AG04450 (cell line): ENCODE data around the gene ZNF616. TPM values are rescaled to one million over a fixed set of nuclear protein-coding genes. Genes with fewer than 3 reads are reported as not detected.

Experiments
- CTCF ChIA-PET: fragments of 300-600, 350-600 bp; formaldehyde crosslinking; extraction: SDS; loops from one replicate; lab custom pipeline; 2022; ENCODE audit warnings: antibody characterized with exemption, inconsistent platforms; lab: Charles Lee
- POLR2A ChIA-PET: fragments of 350-600 bp; formaldehyde crosslinking; extraction: SDS; loops from one replicate; lab custom pipeline; 2021; ENCODE audit warnings: antibody characterized with exemption, inconsistent platforms; lab: Yijun Ruan, JAX
- DNase-seq: peaks from one replicate; pipeline ENCODE4 v3.0.0-alpha.2; 2011; ENCODE audit warnings: low read depth, low spot score
- H3K27ac ChIP-seq: one replicate; pipeline ENCODE4 v1.5.1; 2012; ENCODE audit warnings: low read depth, low read length, control low read depth
- H3K27me3 ChIP-seq: one replicate; pipeline ENCODE4 v1.6.0; 2012; ENCODE audit warnings: low read length; ENCODE audit not compliant: control insufficient read depth, insufficient read depth
- H3K4me3 ChIP-seq: 2 replicates; pipeline ENCODE4 v1.5.1; 2011; ENCODE audit warnings: mild to moderate bottlenecking, low read depth, low read length, control low read depth
- H3K9me3 ChIP-seq: 2 replicates; pipeline ENCODE4 v1.5.1; 2012; ENCODE audit warnings: low read length; ENCODE audit not compliant: control insufficient read depth, insufficient read depth
- CTCF ChIP-seq: IDR thresholded peaks from 2 replicates; pipeline ENCODE4 v1.5.1; 2011; ENCODE audit warnings: low read depth, low read length, control low read depth, inconsistent platforms
- polyA plus RNA-seq: library from polyadenylated mRNA; depleted of rRNA; stranded (reverse); fragments of >200 nt; gene quantifications from 2 replicates; pipeline ENCODE4 v1.2.3, GENCODE V29; 2011

ZNF616 gene
- polyA plus RNA-seq, 1 experiment, result 6.2 TPM

GRCh38 chr19:52172347-52172746 lies 32.6 kb upstream of the ZNF616 start:
- no peak for DNase-seq
- H3K27ac ChIP-seq, result no peak overlapping the region
- CTCF ChIA-PET, result interaction anchor here (1.0 kb wide), 1 partner anchor 65 kb away, joined by 3 read pairs; no protein-coding TSS in a partner anchor
- peaks cover 18% of the 10 kb centered on the region for H3K9me3 ChIP-seq
- H3K27me3 ChIP-seq, result no peaks in the 10 kb centered on the region
- no peak overlapping the region for H3K4me3 ChIP-seq
- POLR2A ChIA-PET, result interaction anchor here (1.1 kb wide), 1 partner anchor 17 kb away, joined by 5 read pairs; no protein-coding TSS in a partner anchor
- no peak for TF ChIP-seq CTCF

DNA sequence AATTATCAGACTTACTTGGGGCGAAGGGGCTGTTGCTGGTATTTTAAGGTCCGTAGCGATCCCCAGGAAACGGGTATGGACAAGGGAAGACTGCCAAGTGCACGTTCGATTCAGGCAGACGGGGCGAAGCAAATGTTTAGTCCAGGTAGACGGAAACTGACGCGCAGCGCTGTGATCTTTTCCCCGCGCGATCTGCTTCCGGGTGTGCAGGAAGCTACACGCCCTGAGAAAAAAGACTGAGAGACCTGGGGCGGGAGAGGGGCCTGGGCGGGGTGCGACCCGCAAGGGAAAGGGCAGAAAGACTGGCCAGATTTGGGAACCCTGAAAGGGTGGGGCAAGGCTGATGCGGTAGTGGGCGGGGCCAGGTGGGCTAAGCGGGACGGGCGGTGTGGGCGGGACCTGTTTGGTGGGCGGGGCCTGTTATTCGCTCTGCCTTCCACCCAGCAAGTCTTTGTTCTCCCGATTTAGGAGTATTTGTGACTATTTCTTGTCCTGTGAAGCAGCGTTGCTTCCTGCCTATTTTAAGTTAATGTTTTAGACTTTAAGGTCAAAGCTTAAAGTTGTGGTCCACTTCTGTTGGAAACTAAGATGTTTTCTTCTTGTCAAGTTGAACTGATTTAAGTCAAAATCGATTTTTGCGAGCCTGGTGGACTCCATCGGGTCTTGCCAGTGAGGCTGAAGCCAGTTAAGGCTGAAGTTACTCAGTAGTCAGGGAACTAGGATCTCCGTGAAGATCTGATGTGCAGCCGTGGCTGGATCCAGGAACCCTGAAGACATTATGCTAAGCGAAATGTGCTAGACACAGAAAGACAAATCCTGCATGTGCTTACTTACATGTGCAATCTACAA lies 31.8 kb upstream of the ZNF616 start, which contains the start of gene ZNF836:
Gene ZNF836 (minus strand): TSS at position 301 of the 849 bp plus-strand sequence. CDS start 3,549 bp downstream, outside the sequence.
- no peak for TF ChIP-seq CTCF
- CTCF ChIA-PET, result interaction anchor here (1.0 kb wide), 1 partner anchor 66 kb away, joined by 3 read pairs; no protein-coding TSS in a partner anchor
- H3K27me3 ChIP-seq, result no peaks in the 10 kb centered on the region
- H3K4me3 ChIP-seq, result peak within 1 kb of the TSS; percentile 73
- no peak within 1 kb of the TSS for H3K27ac ChIP-seq
- peaks cover 24% of the 10 kb centered on the region for H3K9me3 ChIP-seq
- POLR2A ChIA-PET, result interaction anchor here (0.7 to 1.1 kb wide), 3 partner anchors 18 to 22 kb away, joined by 4 to 9 read pairs (median 5); no protein-coding TSS in a partner anchor
- DNase-seq, result no peak

- CTCF ChIA-PET, result no interaction called here
- no peak for TF ChIP-seq CTCF
- no peak for DNase-seq
- POLR2A ChIA-PET, result interaction anchor here (0.7 to 1.0 kb wide), 2 partner anchors 22 to 23 kb away, joined by 4 to 9 read pairs; no protein-coding TSS in a partner anchor
- Histone ChIP-seq H3K27ac (no peak overlapping the region), H3K9me3 (peaks cover 24% of the 10 kb centered on the region), H3K27me3 (no peaks in the 10 kb centered on the region), H3K4me3 (peak overlapping the region; percentile 73)
These were observed 31.2 kb upstream of the ZNF616 start for GRCh38 chr19:52170863-52171320.

GRCh38 chr19:52170304-52170703 lies 30.6 kb upstream of the ZNF616 start:
- ChIA-PET POLR2A (no interaction called here), CTCF (no interaction called here)
- DNase-seq, result no peak

More at GRCh38 chr19:52170304-52170703, 30.6 kb upstream of the ZNF616 start:
- Histone ChIP-seq H3K9me3 (peaks cover 21% of the 10 kb centered on the region), H3K27me3 (no peaks in the 10 kb centered on the region), H3K27ac (no peak overlapping the region), H3K4me3 (peak overlapping the region; percentile 73)
- TF ChIP-seq CTCF, result no peak
